ENCODE data around the gene TBC1D12.

The TBC1D12 gene

DNA sequence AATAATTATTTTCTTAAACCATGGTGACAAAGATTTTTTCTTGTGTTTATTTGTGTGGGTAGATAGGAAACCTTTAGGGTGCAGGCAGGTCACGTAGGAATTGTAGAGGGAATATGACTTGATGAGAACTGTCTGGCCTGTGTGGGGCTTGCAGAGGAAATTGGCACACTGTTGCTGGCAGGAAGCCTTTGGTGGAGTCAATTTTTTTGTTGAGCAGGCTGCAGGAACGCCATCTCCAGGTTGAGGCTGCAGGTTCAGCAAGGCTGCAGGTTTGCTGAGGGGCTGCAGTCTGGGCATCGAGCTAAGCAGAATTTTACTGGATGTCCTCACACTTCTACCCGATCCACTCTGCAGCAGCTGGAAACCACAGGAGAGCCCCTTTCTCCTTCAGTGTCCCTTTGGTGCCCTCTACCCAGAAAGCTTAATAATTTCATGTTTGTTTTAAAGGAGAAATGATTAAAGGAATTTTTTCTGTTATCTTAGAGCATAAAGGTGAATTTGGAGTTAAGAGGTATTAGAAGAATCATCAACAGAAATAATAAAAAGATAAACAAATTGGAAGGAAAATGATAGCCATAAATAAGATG lies 37.0 kb downstream of the TBC1D12 start:
- peak; percentile 12 for DNase-seq (ENCODE audit: low read depth)
- TF ChIP-seq CTCF (IDR thresholded peaks at IDR 0.05; ENCODE audit: low read depth, low read length, missing control alignments) = no peak
- no peak overlapping the region for H3K4me3 ChIP-seq (ENCODE audit: low read depth, low read length)
- in situ Hi-C loops (cut with HindIII; ENCODE audit: low sequenced_read_pairs) = no loop called here

GRCh38 chr10:94440096-94440495 lies 37.8 kb downstream of the TBC1D12 start:
- in situ Hi-C loops (cut with HindIII; ENCODE audit: low sequenced_read_pairs) = no loop called here
- no peak for DNase-seq (ENCODE audit: low read depth)
- H3K4me3 ChIP-seq (ENCODE audit: low read depth, low read length) = no peak overlapping the region
- no peak for TF ChIP-seq CTCF (IDR thresholded peaks at IDR 0.05; ENCODE audit: low read depth, low read length, missing control alignments)

GRCh38 chr10:94443047-94443446 lies 40.7 kb downstream of the TBC1D12 start:
- H3K4me3 ChIP-seq (ENCODE audit: low read depth, low read length) = no peak overlapping the region
- no peak for DNase-seq (ENCODE audit: low read depth)
- TF ChIP-seq CTCF (IDR thresholded peaks at IDR 0.05; ENCODE audit: low read depth, low read length, missing control alignments) = no peak
- in situ Hi-C loops (cut with HindIII; ENCODE audit: low sequenced_read_pairs) = no loop called here

DNA sequence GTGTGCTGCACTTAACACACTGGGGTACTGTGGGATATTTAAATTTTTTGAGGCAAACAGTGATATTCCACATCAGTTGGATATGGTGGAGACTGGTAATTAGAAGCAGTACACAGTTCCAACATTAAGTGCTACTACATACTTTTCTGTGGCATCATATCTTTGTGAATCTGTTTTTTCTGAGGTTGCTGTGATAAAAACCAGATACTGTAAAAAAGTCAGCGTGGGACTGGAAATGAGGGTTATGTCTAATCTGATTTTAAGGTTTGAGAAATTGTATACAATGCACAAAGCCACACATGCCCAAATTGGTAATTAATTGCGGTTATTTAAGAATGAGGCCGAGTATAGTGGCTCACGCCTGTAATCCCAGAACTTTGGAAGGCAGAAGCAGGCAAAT lies 41.2 kb downstream of the TBC1D12 start:
- in situ Hi-C loops (cut with HindIII; ENCODE audit: low sequenced_read_pairs) = no loop called here
- no peak for TF ChIP-seq CTCF (IDR thresholded peaks at IDR 0.05; ENCODE audit: low read depth, low read length, missing control alignments)
- DNase-seq (ENCODE audit: low read depth) = no peak
- H3K4me3 ChIP-seq (ENCODE audit: low read depth, low read length) = no peak overlapping the region

DNA sequence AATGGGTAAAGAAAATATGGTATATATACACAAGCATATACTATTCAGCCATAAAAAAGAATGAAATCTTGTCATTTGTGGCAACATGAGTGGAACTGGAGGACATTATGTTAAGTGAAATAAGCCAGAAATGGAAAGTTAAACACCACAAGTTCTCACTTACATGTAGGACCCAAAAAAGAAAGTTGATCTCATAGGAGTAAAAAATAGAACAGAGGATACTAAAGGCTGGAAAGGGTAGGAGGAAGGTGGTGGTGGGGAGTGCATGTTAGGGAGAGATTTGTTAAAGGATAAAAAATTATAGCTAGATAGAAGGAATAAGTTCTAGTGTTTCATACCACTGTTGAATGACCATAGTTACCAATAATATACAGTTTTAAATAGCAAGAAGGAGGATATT lies 48.4 kb downstream of the TBC1D12 start:
- no peak for TF ChIP-seq CTCF (IDR thresholded peaks at IDR 0.05; ENCODE audit: low read depth, low read length, missing control alignments)
- no peak for DNase-seq (ENCODE audit: low read depth)
- no peak overlapping the region for H3K4me3 ChIP-seq (ENCODE audit: low read depth, low read length)
- in situ Hi-C loops (cut with HindIII; ENCODE audit: low sequenced_read_pairs) = no loop called here

GRCh38 chr10:94451883-94452519 lies 49.7 kb downstream of the TBC1D12 start:
- no peak for TF ChIP-seq CTCF (IDR thresholded peaks at IDR 0.05; ENCODE audit: low read depth, low read length, missing control alignments)
- in situ Hi-C loops (cut with HindIII; ENCODE audit: low sequenced_read_pairs) = no loop called here
- no peak overlapping the region for H3K4me3 ChIP-seq (ENCODE audit: low read depth, low read length)
- no peak for DNase-seq (ENCODE audit: low read depth)

All from astrocyte of the cerebellum (primary cell).